Measurements from ENCODE around the gene RPL37. TPM values are rescaled to one million over a fixed set of nuclear protein-coding genes. Genes with fewer than 3 reads are reported as not detected.
A peak's percentile ranks its signal among the peaks of the same experiment; 100 is the strongest.

The RPL37 gene
- polyA plus RNA-seq, 1 of the 3 experiments (the other 2 are of a cell fraction) = 465 TPM

GRCh38 chr5:40832345-40832744, 2.7 kb downstream of the RPL37 start:
- CTCF ChIA-PET = interaction anchor here (1.2 kb wide), 1 partner anchor 9 kb away, joined by 3 read pairs; no protein-coding TSS in a partner anchor

DNA sequence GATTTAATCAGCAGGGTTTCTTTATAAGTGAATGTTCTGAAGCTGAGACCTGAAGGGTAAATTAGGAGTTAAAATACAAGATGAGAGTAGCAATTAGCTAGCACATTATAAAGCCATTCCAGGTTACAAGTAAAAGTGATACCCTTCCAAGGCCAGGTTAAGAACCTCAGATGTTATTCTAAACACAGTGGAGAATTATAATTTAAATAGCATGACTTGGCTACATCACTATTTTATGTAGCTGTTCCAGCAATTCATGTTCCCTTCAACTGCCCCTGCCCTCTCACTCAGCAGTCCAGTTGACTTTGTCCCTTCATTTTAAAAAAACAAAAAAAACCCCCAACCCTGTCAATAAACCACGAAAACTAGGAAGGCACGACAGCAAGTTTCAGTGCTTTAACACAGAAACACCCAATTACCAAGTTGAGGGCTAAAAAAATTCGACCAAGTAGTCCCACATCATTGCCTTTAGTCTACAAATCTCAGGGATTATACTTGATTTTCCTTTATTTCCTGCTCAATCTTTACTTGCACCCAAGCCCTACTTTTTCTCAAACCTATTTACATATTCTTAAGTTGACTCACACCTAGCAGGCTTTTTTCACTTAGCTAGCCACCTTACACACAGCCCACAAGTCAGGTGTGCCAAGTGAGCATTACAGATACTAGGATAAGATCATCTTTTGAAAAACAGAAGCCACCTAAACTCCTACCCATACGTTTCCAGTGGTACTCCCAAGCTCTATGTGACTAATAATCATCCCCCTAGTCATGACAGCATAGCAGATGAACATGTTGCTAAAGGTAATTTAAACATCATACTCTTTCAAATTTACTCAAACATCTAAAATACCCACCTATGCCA, 3.4 kb downstream of the RPL37 start:
- H2AFZ ChIP-seq (ENCODE audit: low read depth) = no peak overlapping the region
- ChIA-PET CTCF (interaction anchor here (0.9 kb wide), 1 partner anchor 76 kb away, joined by 7 read pairs; the partner anchor contains the start of gene TTC33), POLR2A (interaction anchor here (0.7 kb wide), 1 partner anchor 8 kb away, joined by 3 read pairs; no protein-coding TSS in a partner anchor)
- TF ChIP-seq ELF1 (IDR thresholded peaks at IDR 0.05) (no peak), POLR2AphosphoS5 (IDR thresholded peaks at IDR 0.05; ENCODE audit: low read depth, low read length) (peak; percentile 6; the same call in 1 of the 2 replicates)
- no peak overlapping the region for H3K4me3 ChIP-seq (ENCODE audit: low read depth in 2 of 2, low read length in 1 of 2)
- H3K27me3 ChIP-seq (ENCODE audit: insufficient read depth) = no peaks in the 10 kb centered on the region
- H3F3A ChIP-seq (replicated peaks; ENCODE audit: insufficient read depth) = peaks cover 71% of the 10 kb centered on the region
- 64% methylated on average over 4 of the region's 4 CpGs for WGBS (ENCODE audit: low lambda C conversion rate)
- H3K36me3 ChIP-seq (replicated peaks in 1 of 2; ENCODE audit: control insufficient read depth in 1 of 2, insufficient read depth in 2 of 2, low read length in 1 of 2) = peaks cover 73 to 76% of the 10 kb centered on the region in 2 experiments
- H3K79me2 ChIP-seq (ENCODE audit: insufficient read depth) = peaks cover 67% of the 10 kb centered on the region
- H3K9ac ChIP-seq = no peak overlapping the region
- H4K20me1 ChIP-seq (ENCODE audit: insufficient read depth) = peaks cover 75% of the 10 kb centered on the region
- H3K27ac ChIP-seq (ENCODE audit: low read depth in 2 of 2, low read length in 1 of 2) = peak overlapping the region in 1 of 2 experiments; percentile 18; a peak in 3 of 4 replicates
- peaks cover 13 to 24% of the 10 kb centered on the region in 2 experiments; a peak in 3 of 4 replicates for H3K4me1 ChIP-seq (ENCODE audit: control insufficient read depth in 1 of 2, insufficient read depth in 2 of 2, low read depth in 1 of 2, low read length in 1 of 2)
- H3K9me3 ChIP-seq = no peaks in the 10 kb centered on the region
- DNase-seq = no peak
- no peaks in the 10 kb centered on the region for H3K9me2 ChIP-seq
- H3K4me2 ChIP-seq = peak overlapping the region; percentile 88; the same call in 1 of the 2 replicates

More at GRCh38 chr5:40832345-40832744, 2.7 kb downstream of the RPL37 start:
- H4K20me1 ChIP-seq (ENCODE audit: insufficient read depth) = peaks cover 68% of the 10 kb centered on the region
- H3K4me1 ChIP-seq (ENCODE audit: control insufficient read depth in 1 of 2, insufficient read depth in 2 of 2, low read depth in 1 of 2, low read length in 1 of 2) = peaks cover 13 to 24% of the 10 kb centered on the region in 2 experiments; a peak in 3 of 4 replicates
- peaks cover 65% of the 10 kb centered on the region for H3K79me2 ChIP-seq (ENCODE audit: insufficient read depth)
- H3K9ac ChIP-seq = peak overlapping the region; percentile 99; the same call in 1 of the 2 replicates
- H3F3A ChIP-seq (replicated peaks; ENCODE audit: insufficient read depth) = peaks cover 64% of the 10 kb centered on the region
- H3K4me2 ChIP-seq = peak overlapping the region; percentile 88
- 58% methylated on average over 4 of the region's 4 CpGs for whole genome bisulfite sequencing (ENCODE audit: low lambda C conversion rate)
- POLR2A ChIA-PET = interaction anchor here (0.7 to 1.7 kb wide), 2 partner anchors 9 to 29 kb away, joined by 3 read pairs; no protein-coding TSS in a partner anchor
- peaks cover 65 to 69% of the 10 kb centered on the region in 2 experiments for H3K36me3 ChIP-seq (replicated peaks in 1 of 2; ENCODE audit: control insufficient read depth in 1 of 2, insufficient read depth in 2 of 2, low read length in 1 of 2)
- TF ChIP-seq POLR2AphosphoS5 (IDR thresholded peaks at IDR 0.05; ENCODE audit: low read depth, low read length) (peak; percentile 17; the same call in 1 of the 2 replicates), RCOR1 (IDR thresholded peaks at IDR 0.05; ENCODE audit: low read length) (no peak)
- H3K9me3 ChIP-seq = no peaks in the 10 kb centered on the region
- no peaks in the 10 kb centered on the region for H3K27me3 ChIP-seq (ENCODE audit: insufficient read depth)
- H3K9me2 ChIP-seq = no peaks in the 10 kb centered on the region
- peak overlapping the region in 1 of 2 experiments; percentile 18; a peak in 3 of 4 replicates for H3K27ac ChIP-seq (ENCODE audit: low read depth in 2 of 2, low read length in 1 of 2)
- no peak for DNase-seq
- H3K4me3 ChIP-seq (ENCODE audit: low read depth in 2 of 2, low read length in 1 of 2) = peak overlapping the region; percentile 81 to 87; a peak in 1 of 4 replicates
- H2AFZ ChIP-seq (ENCODE audit: low read depth) = no peak overlapping the region

- WGBS (ENCODE audit: low lambda C conversion rate) = 93% methylated on average over 13 of the region's 13 CpGs
- Histone ChIP-seq H3K4me2 (0 out of 2 replicates have a peak overlapping the region, but pooled peaks have one; percentile 11), H3K4me3 (ENCODE audit: low read depth in 2 of 2, low read length in 1 of 2) (no peak overlapping the region), H3K9me2 (no peaks in the 10 kb centered on the region), H3K27me3 (ENCODE audit: insufficient read depth) (no peaks in the 10 kb centered on the region), H3K9ac (no peak overlapping the region), H3K9me3 (no peaks in the 10 kb centered on the region), H3K27ac (ENCODE audit: low read depth in 2 of 2, low read length in 1 of 2) (no peak overlapping the region), H3K79me2 (ENCODE audit: insufficient read depth) (peaks cover 67% of the 10 kb centered on the region), H3F3A (replicated peaks; ENCODE audit: insufficient read depth) (peaks cover 82% of the 10 kb centered on the region), H2AFZ (ENCODE audit: low read depth) (no peak overlapping the region), H4K20me1 (ENCODE audit: insufficient read depth) (peaks cover 86% of the 10 kb centered on the region), H3K36me3 (replicated peaks in 1 of 2; ENCODE audit: control insufficient read depth in 1 of 2, insufficient read depth in 2 of 2, low read length in 1 of 2) (peaks cover 75 to 79% of the 10 kb centered on the region in 2 experiments), H3K4me1 (ENCODE audit: control insufficient read depth in 1 of 2, insufficient read depth in 2 of 2, low read depth in 1 of 2, low read length in 1 of 2) (peaks cover 13 to 17% of the 10 kb centered on the region in 2 experiments; a peak in 3 of 4 replicates)
- CTCF ChIA-PET = interaction anchor here (0.5 kb wide), 1 partner anchor 14 kb away, joined by 3 read pairs; no protein-coding TSS in a partner anchor
- DNase-seq = no peak
- POLR2A ChIA-PET = interaction anchor here (0.9 to 1.6 kb wide), 3 partner anchors 22 to 32 kb away, joined by 3 to 6 read pairs (median 3); partner anchors contain the start of gene PRKAA1
- TF ChIP-seq YY1 (IDR thresholded peaks at IDR 0.05; ENCODE audit: low read depth) = no peak
- TF ChIP-seq NFIC (IDR thresholded peaks at IDR 0.05; ENCODE audit: borderline replicate concordance) = no peak
- TF ChIP-seq GATA2 (CRISPR knock-in tag; IDR thresholded peaks at IDR 0.05) = no peak
- TF ChIP-seq EZH2phosphoT487 (IDR thresholded peaks at IDR 0.05; ENCODE audit: borderline replicate concordance, low read depth) = no peak
- no peak for TF ChIP-seq MXI1 (IDR thresholded peaks at IDR 0.05; ENCODE audit: low read depth, low read length)
- TF ChIP-seq TCF12 (IDR thresholded peaks at IDR 0.05) = no peak
- no peak for TF ChIP-seq FOXM1 (IDR thresholded peaks at IDR 0.05; ENCODE audit: low read depth)
- TF ChIP-seq, protein P1, sequence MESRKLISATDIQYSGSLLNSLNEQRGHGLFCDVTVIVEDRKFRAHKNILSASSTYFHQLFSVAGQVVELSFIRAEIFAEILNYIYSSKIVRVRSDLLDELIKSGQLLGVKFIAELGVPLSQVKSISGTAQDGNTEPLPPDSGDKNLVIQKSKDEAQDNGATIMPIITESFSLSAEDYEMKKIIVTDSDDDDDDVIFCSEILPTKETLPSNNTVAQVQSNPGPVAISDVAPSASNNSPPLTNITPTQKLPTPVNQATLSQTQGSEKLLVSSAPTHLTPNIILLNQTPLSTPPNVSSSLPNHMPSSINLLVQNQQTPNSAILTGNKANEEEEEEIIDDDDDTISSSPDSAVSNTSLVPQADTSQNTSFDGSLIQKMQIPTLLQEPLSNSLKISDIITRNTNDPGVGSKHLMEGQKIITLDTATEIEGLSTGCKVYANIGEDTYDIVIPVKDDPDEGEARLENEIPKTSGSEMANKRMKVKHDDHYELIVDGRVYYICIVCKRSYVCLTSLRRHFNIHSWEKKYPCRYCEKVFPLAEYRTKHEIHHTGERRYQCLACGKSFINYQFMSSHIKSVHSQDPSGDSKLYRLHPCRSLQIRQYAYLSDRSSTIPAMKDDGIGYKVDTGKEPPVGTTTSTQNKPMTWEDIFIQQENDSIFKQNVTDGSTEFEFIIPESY (IDR thresholded peaks at IDR 0.05; ENCODE audit: borderline replicate concordance, low read depth) = no peak
- TF ChIP-seq FOSL2 (IDR thresholded peaks at IDR 0.05; ENCODE audit: borderline replicate concordance, low read depth) = no peak
- no peak for TF ChIP-seq MAX (IDR thresholded peaks at IDR 0.05; ENCODE audit: low read depth)
- no peak for TF ChIP-seq FOXJ3 (CRISPR knock-in tag; IDR thresholded peaks at IDR 0.05)
- TF ChIP-seq MEF2A (IDR thresholded peaks at IDR 0.05; ENCODE audit: borderline replicate concordance, low read depth) = no peak
Measured at GRCh38 chr5:40829748-40830533, 5.1 kb downstream of the RPL37 start.

Measured in SK-N-SH (cell line).